ENCODE measurements around the gene S1PR2.
"Not testable (repeated sequence)": the region's sequence is repeated elsewhere in the genome, so short reads cannot be mapped to it uniquely, and the experiment has no call there.

The S1PR2 gene

DNA sequence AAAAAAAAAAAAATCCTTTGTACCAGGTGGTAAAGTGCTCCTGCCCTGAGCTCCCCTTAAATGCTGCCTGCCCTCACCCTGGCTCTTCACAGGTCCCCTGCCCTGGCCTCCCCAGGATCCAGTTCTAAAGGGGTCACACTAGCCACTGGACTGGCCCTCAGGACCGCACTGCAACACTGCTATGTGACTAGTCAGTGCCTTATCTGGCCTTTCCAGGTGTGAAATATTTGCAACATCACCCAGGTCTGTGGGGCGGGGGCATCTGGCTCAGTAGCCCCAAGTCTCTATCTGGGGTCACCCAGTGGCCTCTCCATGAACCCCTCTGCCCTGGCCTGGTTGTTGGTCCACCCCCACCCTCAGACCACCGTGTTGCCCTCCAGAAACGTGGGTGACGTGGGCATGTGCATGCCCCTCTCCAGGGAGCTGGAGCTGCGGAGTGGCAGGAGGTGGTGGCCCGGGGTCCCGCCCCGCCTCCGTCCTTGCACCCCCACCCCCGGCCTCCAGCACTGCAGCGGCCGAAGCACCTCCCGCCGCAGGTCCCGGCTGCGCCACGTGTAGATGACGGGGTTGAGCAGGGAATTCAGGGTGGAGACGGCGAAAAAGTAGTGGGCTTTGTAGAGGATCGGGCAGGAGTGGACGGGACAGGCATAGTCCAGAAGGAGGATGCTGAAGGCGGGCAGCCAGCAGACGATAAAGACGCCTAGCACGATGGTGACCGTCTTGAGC is 7.5 kb downstream of the S1PR2 start:
- no peak for DNase-seq (ENCODE audit: low spot score)

DNA sequence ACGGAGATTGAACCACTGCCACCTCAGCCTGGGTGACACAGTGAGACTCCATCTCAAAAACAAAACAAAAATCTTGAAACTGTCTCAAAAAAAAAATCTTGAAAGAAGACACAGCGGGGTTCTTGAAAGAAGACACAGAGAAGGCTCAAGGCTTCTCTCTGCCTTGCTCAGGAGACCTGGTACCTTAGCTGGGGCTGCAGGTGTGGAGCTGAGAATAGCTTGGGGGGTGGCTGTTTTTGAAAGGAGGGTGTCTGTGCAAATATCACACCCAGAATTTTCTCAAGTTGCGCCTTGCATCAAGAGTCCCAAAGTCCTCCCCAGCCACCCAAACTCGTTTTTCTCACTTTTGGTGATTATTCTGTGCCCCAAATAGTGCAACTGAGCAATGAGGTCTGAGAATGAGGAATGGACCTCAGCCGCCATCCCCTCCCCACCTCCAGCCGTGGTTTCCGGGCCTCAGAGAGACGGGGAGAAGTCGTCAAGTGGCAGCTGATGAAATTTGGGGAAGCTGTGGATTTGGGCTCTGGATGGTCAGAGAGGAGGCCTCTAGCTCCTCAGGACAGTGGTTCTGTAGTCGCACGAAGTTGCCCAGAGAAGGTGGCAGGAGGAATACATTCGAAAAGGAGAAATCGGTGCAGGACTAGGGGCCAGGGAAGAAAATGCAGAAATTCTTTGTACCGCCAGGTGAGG is 8.8 kb downstream of the S1PR2 start:
- no peak for DNase-seq (ENCODE audit: low spot score)

DNA sequence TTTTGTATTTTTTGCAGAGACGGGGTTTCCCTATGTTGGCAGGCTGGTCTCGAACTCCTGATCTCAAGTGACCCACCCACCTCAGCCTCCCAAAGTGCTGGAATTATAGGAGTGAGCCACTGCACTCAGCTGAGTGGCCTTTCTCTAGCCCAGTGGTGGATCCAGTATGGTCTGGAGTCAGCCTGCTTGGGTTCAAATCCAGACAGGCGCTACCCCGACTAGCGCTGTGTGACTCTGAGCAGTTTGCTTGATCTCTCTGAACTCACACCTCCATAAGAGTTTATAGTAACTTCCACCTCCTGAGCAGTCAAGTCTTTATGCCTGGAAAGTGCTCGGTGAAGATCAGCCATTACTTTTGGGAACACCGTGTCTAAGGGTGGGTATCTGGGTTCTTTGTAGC is 10.4 kb downstream of the S1PR2 start:
- DNase-seq (ENCODE audit: low spot score) = no peak

DNA sequence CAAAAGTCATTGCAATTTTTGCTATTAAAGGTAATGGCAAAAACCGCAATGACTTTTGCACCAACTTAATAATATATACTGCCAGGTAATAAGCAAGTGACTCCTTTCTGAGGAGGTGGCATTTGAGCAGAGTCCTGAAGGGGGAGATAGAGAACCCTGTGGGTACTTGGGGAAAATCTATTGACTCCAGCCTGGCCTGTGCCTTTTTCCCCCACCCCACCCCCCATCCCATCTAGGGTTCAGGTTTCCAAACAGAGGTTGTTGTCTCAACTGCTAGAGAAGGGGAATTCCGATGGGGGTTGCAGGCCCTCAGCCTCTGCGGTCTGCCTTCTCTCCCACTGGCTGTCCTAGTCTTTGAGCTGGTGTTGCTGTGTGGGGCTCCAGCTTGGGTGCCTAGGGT is 11.5 kb downstream of the S1PR2 start:
- peak; percentile 70 for DNase-seq (ENCODE audit: low spot score)

DNA sequence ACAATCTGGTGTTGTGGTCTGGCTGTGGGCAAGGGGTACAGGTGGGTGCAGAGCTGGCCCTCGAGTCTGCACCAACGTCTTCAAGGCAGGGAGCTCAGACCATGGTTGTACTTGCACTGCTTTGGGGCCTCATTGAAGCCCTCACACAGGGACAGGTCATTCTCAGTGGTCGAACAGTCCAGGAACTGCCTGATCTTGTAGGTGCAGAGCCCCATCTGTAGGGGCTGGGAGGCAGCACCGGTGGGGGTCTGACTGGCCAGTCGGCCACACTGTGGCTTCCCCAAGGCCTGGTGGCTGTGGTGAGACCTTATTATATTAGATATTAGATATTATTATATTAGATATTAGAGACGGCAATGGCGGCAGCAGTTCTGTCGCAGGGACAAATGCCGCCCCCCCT is 14.0 kb downstream of the S1PR2 start:
- DNase-seq (ENCODE audit: low spot score) = no peak

DNA sequence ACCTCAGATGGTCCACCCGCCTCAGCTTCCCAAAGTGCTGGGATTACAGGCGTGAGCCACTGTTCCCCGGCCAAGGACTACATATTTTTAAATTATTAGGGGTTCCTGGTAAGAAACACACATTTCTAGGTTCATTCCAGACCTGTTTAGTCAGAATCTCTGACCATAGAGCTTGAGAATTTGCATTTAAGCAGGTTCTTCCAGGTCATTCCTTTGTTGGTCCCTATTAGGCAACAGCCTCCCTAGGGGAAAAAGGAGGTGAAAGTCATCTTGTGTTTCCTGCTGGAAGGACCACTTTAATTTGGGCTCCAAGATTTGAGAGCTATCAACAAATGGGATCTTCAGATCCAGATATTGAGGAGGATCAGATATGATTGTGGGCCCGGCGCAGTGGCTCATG is 16.3 kb downstream of the S1PR2 start:
- DNase-seq (ENCODE audit: low spot score) = no peak

DNA sequence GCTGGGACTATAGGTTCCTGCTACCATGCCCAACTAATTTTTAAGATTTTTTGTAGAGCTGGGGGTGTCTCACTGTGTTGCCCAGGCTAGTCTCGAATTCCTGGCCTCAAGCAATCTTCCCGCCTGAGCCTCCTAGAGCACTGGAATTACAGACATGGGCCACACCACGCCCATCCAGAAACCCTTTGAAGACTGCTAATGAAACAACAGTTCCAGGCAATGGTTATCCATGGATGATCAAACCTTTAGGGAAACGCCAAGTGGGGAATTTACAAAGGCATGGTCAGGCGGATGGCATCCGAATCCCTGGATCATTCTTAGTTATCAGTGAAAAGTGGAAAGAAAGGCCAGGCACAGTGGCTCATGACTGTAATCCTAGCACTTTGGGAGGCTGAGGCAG is 19.4 kb downstream of the S1PR2 start:
- DNase-seq (ENCODE audit: low spot score) = no peak

DNA sequence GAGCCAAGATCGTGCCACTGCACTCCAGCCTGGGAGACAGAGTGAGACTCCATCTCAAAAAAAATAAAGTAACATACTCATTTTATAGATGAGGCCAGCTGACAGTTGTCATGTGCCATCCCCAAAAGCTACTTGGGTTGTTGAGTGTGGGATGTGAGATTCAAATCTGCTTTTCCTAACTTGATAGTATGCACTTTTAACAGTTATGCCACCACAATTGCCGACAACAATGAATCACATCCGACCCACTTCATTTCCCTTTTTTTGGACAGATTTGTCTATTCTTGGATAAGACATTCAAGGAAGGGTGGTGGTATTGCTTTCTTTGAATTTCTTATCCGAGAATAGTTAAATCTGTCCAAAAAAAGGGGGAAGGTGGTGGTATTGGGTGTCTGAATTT is 20.1 kb downstream of the S1PR2 start:
- no peak for DNase-seq (ENCODE audit: low spot score)

DNA sequence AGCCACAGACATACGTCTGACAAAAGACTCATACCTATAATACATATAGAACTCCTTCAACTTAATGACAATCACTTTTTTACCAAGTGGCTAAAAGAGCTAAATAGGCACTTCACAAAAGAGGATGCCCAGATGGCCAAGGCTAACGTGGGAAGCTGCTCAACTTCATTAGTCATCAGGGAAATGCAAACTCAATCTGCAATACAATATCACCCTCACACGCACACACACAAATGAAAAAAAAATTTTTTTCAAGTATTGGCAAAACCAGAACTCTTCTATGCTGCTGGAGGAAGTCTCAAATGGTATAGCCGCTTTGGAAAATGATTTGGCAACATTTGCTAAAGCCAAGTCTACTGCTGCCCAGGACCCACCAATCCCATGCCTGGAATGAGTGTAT is 21.8 kb downstream of the S1PR2 start:
- no peak for DNase-seq (ENCODE audit: low spot score)

DNA sequence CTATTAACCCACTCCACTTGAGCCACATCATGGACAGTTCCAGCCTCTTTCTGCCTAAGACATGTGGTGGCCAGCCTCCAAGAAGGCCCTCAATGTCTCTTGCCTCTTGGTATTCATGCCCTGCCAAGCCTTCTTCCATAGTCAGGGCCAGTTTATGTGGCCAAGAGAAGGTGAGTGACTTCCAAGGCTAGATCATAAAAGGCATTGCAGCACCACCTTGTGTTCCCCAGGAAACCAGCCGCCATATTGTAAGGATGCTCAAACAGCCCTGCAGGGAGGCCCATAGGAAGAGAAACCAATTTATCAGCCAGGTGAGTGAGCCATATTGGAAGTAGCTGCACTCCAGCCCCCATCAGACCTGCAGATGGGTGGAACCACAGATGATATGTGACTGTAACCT is 24.1 kb downstream of the S1PR2 start:
- no peak for DNase-seq (ENCODE audit: low spot score)

DNA sequence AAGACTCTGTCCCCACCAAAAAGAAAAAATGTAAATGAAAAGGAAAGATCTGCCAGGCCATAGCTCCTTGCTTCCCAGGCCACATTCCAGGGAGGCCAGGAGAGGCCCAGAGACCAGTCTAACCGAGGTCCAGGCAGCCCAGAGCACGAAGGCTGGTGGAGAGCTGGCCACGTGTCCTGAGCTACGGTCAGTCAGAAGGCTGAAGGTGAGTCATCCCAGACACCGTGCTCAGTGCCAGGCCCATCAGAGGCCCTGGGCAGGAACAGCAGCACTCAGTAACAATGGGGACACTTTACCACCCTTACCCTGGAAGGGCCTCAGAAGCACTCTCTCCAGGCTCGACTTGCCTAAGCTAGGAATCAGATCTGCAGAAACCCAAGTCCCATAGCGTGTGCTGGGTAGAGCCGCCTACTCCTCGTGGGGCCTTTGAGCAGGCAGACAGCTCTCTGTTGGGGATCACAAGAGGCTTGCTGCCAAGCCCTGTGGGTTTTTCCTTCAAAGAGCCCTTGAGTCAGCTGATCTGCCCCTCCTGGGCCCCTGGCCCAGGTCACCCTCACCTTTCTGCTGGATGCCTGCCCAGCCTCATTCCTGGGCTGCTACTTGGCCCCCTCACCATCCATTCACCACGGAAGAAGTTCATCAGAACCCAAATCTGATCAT is 24.8 kb downstream of the S1PR2 start:
- DNase-seq (ENCODE audit: low spot score) = no peak

DNA sequence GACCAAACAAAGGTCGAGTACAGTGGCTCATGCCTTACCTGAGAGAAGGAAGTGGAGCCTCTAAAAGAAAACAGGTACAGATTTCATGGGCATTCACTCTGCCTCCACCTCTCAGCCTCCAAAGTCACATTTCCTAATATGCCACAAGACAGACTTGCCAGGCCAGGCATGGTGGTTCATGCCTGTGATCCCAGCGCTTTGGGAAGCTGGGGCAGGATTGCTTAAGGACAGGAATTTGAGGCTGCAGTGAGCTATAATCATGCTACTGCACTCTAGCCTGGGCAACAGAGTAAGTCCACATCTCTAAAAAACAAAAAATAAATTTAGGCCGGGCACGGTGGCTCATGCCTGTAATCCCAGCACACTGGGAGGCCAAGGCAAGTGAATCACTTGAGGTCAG is 25.5 kb downstream of the S1PR2 start:
- no peak for DNase-seq (ENCODE audit: low spot score)

DNA sequence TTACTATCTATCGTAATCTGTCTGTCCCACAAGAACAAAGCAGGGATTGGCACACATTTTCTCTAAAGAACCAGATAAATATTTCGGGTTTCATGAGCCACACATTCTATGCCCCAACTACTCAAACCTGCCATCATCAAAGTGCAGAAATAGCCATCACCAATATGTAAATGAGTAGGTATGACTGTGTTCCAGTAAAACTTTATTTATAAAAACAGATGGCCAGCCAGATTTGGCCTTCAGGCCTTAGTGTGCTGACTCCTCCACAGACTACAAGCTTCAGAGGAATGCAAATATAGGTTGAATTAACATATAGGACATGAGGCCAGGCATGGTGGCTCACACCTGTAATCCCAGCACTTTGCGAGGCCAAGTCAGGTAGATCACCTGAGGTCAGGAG is 27.4 kb downstream of the S1PR2 start:
- DNase-seq (ENCODE audit: low spot score) = no peak

DNA sequence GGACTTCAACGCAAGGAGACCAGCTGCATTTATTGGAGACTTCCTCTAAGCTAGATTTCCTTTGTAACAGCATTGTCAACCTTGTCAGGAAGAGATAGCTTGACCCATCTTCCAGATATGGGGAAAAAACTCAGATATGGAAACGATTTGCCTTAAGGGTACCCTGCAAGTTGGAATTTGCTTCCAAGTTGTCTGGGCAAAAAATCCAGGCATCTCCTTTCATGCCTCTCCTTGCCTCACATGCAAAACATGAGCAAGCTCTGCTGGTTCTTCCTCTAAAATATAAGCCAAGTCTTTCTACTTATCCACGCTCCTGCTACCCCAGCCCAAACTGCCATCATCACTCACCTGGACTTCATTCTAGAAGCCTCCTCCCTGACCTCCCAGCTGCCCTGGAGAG is 30.0 kb downstream of the S1PR2 start:
- DNase-seq (ENCODE audit: low spot score) = no peak

DNA sequence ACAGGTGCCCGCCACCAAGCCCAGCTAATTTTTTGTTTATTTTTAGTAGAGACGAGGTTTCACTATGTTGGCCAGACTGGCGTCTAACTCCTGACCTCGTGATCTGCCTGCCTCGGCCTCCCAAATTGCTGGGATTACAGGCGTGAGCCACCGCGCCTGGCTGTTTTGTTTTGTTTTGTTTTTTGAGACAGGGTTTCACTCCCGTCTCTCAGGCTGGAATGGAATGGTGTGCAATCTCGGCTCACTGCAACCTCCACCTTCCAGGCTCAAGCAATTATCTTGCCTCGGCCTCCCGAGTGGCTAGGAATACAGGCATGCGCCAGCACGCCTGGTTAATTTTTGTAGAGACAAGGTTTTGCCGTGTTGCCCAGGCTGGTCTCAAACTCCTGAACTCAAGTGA is 31.0 kb downstream of the S1PR2 start:
- DNase-seq (ENCODE audit: low spot score) = not testable (repeated sequence)

DNA sequence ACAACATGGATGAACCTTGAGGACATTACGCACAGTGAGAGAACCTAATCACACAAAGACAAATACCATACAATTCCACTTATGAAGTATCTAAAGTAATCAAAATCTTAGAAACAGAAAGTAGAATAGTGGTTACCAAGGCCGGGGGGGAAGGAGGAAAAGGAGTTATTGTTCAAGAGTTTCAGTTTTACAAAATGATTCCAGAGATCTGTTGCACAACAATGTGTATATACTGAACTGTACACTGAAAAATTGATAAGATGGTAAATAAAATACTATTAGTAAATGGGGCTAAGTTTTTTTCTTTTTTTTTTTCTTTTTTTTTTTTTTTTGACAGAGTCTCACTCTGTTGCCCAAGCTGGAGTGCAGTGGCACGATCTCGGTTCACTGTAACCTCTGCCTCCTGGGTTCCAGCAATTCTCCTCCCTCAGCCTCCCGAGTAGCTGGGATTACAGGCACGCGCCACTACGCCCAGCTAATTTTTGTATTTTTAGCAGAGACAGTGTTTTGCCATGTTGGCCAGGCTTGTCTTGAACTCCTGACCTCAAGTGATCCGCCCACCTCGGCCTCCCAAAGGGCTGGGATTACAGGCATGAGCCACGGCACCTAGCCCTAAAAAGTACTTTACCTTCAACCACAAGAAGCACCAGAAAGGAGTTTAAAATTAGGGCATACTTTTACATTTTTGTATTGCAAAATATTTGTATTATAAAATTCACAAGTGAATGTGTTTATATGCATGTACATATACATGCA is 32.1 kb downstream of the S1PR2 start:
- peak; percentile 39 for DNase-seq (ENCODE audit: low spot score)

DNA sequence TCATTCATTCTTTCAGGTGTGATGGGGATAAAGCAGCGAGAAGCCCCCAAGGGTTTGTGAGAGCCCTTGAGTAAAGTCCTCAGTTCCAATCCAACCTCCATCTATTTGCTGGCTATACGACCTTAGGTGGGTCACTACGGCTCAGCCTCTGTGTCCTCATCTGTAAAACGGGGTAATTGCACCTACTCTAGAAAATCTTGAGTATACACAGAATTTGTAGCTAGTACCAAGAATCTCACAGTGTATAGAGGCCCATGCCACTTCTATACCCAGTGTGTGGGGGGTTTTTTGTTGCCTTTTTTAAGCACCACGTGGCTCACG is 36.0 kb downstream of the S1PR2 start:
- DNase-seq (ENCODE audit: low spot score) = no peak

DNA sequence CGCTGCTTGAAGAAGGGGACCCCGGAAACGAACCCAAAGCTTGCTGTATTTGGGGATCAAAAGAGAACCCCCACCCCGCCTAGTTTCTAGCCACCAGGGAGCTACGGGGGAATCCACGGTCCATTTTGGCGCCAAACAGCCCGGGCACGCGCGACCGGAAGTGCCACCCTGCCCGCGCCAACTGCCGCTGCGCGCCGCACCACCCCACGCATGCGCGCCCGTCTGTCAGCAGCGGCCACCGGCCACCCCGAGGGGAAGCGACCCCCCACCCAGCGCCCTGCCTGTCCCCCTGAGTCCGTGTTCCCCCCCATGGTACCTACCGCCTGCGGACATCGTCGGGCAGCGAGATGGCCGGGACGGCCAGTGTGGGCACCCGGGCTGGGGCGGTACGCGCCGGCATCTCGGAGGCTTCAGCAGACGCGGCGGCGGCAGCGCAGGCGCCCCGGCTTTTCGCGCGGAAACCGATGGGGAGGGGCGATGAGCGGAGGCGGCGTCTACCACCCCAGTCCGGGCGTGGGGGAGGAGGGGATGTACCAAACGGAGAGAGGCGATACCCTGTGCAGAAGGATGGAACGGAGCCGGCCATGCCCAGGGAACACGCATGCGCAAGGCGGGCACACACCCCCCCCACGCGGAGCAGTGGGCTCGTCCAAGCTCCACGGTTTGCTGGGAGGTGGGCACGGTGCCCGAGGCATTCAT is 36.5 kb downstream of the S1PR2 start, which contains the start of gene DNMT1:
TSS of gene DNMT1 (minus strand) at position 454 of the 699 bp plus-strand sequence. CDS start at position 400, 54 bp downstream.
- DNase-seq (ENCODE audit: low spot score) = peak; percentile 98

DNA sequence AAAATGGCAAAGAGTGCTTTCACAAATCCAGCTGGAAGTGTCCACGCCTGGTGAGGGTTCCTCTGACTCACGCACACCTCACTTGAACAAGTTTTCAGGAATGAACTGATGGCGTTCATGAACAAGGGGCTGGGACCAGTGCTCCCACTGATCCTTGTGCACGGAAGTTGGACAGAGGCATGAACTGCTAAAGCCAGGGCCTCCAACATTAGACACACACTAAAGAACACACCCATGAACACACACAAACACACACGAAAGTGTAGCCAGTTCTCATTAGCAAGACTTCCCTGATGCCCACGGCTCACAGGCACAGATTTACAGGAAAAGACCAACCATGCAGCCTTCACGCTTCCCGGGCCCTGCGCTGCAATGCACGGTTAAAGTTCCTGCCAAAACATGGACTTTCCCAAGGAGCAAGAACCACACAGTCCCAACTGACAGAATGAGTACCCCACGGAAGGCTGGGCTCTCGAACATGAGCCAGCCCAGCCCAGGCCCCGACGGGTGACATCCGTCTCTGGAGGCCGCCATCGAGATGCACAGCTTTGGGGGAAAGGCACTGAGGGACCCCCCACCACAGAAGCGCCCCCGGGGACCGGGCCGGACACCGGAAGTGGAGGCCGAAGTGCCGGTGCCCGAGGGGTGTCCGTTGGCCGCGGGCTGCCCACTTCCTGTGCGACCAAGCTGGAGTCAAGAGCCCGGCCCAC is 37.2 kb downstream of the S1PR2 start:
- DNase-seq (ENCODE audit: low spot score) = peak; percentile 4

DNA sequence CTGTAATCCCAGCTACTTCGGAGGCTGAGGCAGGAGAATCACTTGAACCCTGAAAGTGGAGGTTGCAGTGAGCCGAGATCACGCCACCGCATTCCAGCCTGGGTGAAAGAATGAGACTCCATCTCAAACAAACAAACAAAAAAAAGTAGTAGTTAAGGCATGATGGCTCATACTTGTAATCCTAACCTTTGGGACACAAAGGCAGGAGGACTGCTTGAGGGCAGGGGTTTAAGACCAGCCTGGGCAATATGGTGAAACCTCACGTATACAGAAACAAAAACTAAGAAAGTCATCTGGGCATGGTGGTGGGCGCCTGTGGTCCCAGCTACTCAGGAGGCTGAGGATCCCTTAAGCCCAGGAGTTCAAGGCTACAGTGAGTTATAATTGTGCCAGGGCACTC is 38.2 kb downstream of the S1PR2 start:
- no peak for DNase-seq (ENCODE audit: low spot score)

DNA sequence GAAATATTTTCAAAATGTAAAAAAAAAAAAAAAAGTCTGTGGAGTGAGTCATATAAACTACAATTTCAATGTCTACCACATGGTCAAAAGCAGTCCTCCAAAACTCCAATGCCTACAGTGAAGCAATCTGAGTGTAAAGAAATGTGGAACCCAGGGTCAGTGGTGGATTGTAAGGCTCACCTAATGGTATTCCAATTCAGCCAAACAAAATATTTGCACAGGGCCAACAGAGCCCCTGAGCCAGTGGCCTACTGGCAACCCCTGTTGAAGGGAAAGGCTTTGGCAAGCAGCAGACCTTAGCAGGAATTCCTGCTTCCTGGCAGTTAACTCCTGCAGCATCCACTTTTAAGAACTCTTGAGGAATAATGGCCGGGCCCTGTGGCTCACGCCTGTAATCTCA is 39.8 kb downstream of the S1PR2 start:
- DNase-seq (ENCODE audit: low spot score) = no peak
